Activated CD4-positive, alpha-beta memory T cell treated with anti-CD3 and anti-CD28 coated beads for 36 hours (primary cell): ENCODE data around the gene MRPL44. TPM values are rescaled to one million over a fixed set of nuclear protein-coding genes. Genes with fewer than 3 reads are reported as not detected.

Experiments used
- CTCF ChIA-PET: fragments of 350-600 bp; sonication (Branson Sonifier 250); formaldehyde crosslinking; loops from one replicate; lab custom pipeline; 2021; ENCODE audit warnings: antibody characterized with exemption, inconsistent platforms; lab: Charles Lee
- POLR2A ChIA-PET: fragments of 350-600 bp; sonication (Branson Sonifier 250); formaldehyde crosslinking; loops from one replicate; lab custom pipeline; 2021; ENCODE audit warnings: antibody characterized with exemption; lab: Charles Lee
- DNase-seq: peaks from one replicate; pipeline ENCODE4 v3.0.0-alpha.2; 2020
- H3K27ac Mint-ChIP-seq: one replicate; pipeline ENCODE4 v1.8.0; 2021; ENCODE audit warnings: mixed read lengths
- H3K27me3 Mint-ChIP-seq: one replicate; pipeline ENCODE4 v1.8.0; 2021; ENCODE audit warnings: mixed read lengths
- H3K36me3 Mint-ChIP-seq: one replicate; pipeline ENCODE4 v1.8.0; 2021; ENCODE audit warnings: mixed read lengths
- H3K4me1 Mint-ChIP-seq: one replicate; pipeline ENCODE4 v1.8.0; 2021; ENCODE audit warnings: low read depth, mixed read lengths
- H3K4me3 Mint-ChIP-seq: one replicate; pipeline ENCODE4 v1.8.0; 2021; ENCODE audit warnings: mild to moderate bottlenecking, mixed read lengths
- H3K9me3 Mint-ChIP-seq: one replicate; pipeline ENCODE4 v1.8.0; 2021; ENCODE audit warnings: mixed read lengths
- intact Hi-C: fragments of 100-400 bp; cut with micrococcal nuclease; formaldehyde crosslinking; loops from one replicate; pipeline ENCODE4 v1.15.1; 2023
- total RNA-seq, 2 experiments: library from RNA; stranded (reverse); gene quantifications; one replicate each; pipeline ENCODE4 v1.2.3, GENCODE V29; 2021

The MRPL44 gene
- total RNA-seq = 10 to 100 TPM; 39.4 to 41.6 TPM

- H3K36me3 Mint-ChIP-seq = peaks cover 22% of the 10 kb centered on the region
- CTCF ChIA-PET = interaction anchor here (0.5 to 2.0 kb wide), 3 partner anchors 13 to 327 kb away, joined by 3 to 18 read pairs (median 3); no protein-coding TSS in a partner anchor
Measured at GRCh38 chr2:223957092-223957851, at the start of gene MRPL44. Gene MRPL44, plus strand, starts transcription at chr2:223957463. Its CDS starts 10 bp downstream, at chr2:223957473.

GRCh38 chr2:223908304-223908998 lies 48.8 kb upstream of the MRPL44 start:
- DNase-seq = no peak
- Mint-ChIP-seq H3K36me3 (peaks cover 19% of the 10 kb centered on the region), H3K9me3 (no peaks in the 10 kb centered on the region), H3K4me1 (no peaks in the 10 kb centered on the region), H3K27ac (no peak overlapping the region), H3K27me3 (no peaks in the 10 kb centered on the region), H3K4me3 (no peak overlapping the region)
- ChIA-PET CTCF (no interaction called here), POLR2A (no interaction called here)
- intact Hi-C loops = no loop called here

More at GRCh38 chr2:223957092-223957851, at the start of gene MRPL44:
- peak within 1 kb of the TSS; percentile 88 for H3K27ac Mint-ChIP-seq
- intact Hi-C loops = loop anchor here (1.0 to 5.0 kb wide), 7 partner anchors 12 to 628 kb away; partner anchors contain the start of genes AP1S3, CUL3 and WDFY1
- peak within 1 kb of the TSS; percentile 92 for H3K4me3 Mint-ChIP-seq
- peaks cover 65% of the 10 kb centered on the region for H3K4me1 Mint-ChIP-seq
- peak; percentile 98 for DNase-seq
- POLR2A ChIA-PET = interaction anchor here (2.8 to 3.5 kb wide), 2 partner anchors 12 to 15 kb away, joined by 14 to 17 read pairs; partner anchors contain the start of gene WDFY1
- no peaks in the 10 kb centered on the region for H3K27me3 Mint-ChIP-seq
- H3K9me3 Mint-ChIP-seq = no peaks in the 10 kb centered on the region

GRCh38 chr2:223909001-223909741 lies 48.1 kb upstream of the MRPL44 start:
- intact Hi-C loops = no loop called here
- POLR2A ChIA-PET = interaction anchor here (0.8 kb wide), 1 partner anchor 33 kb away, joined by 4 read pairs; no protein-coding TSS in a partner anchor
- Mint-ChIP-seq H3K4me3 (no peak overlapping the region), H3K27ac (no peak overlapping the region), H3K36me3 (peaks cover 17% of the 10 kb centered on the region), H3K9me3 (no peaks in the 10 kb centered on the region), H3K4me1 (no peaks in the 10 kb centered on the region), H3K27me3 (no peaks in the 10 kb centered on the region)
- no peak for DNase-seq
- CTCF ChIA-PET = no interaction called here

GRCh38 chr2:223914324-223914723 lies 42.9 kb upstream of the MRPL44 start:
- H3K4me1 Mint-ChIP-seq = peaks cover 2% of the 10 kb centered on the region
- intact Hi-C loops = no loop called here
- no peak overlapping the region for H3K4me3 Mint-ChIP-seq
- H3K9me3 Mint-ChIP-seq = no peaks in the 10 kb centered on the region
- POLR2A ChIA-PET = no interaction called here
- H3K27me3 Mint-ChIP-seq = no peaks in the 10 kb centered on the region
- H3K36me3 Mint-ChIP-seq = peaks cover 11% of the 10 kb centered on the region
- CTCF ChIA-PET = interaction anchor here (0.7 to 1.1 kb wide), 2 partner anchors 27 to 56 kb away, joined by 3 to 4 read pairs; no protein-coding TSS in a partner anchor
- H3K27ac Mint-ChIP-seq = no peak overlapping the region
- DNase-seq = no peak

- no peak for DNase-seq
- POLR2A ChIA-PET = no interaction called here
- Mint-ChIP-seq H3K27ac (no peak overlapping the region), H3K4me3 (no peak overlapping the region), H3K27me3 (no peaks in the 10 kb centered on the region), H3K9me3 (no peaks in the 10 kb centered on the region), H3K4me1 (peaks cover 2% of the 10 kb centered on the region), H3K36me3 (peaks cover 10% of the 10 kb centered on the region)
- CTCF ChIA-PET = interaction anchor here (0.8 to 1.1 kb wide), 2 partner anchors 55 to 79 kb away, joined by 3 read pairs; no protein-coding TSS in a partner anchor
- intact Hi-C loops = no loop called here
Measured at GRCh38 chr2:223915071-223915470, 42.2 kb upstream of the MRPL44 start.

GRCh38 chr2:223916181-223916920 lies 40.9 kb upstream of the MRPL44 start:
- Mint-ChIP-seq H3K4me3 (no peak overlapping the region), H3K27me3 (no peaks in the 10 kb centered on the region), H3K36me3 (peaks cover 10% of the 10 kb centered on the region), H3K27ac (no peak overlapping the region), H3K4me1 (peaks cover 5% of the 10 kb centered on the region), H3K9me3 (no peaks in the 10 kb centered on the region)
- ChIA-PET POLR2A (no interaction called here), CTCF (interaction anchor here (0.7 kb wide), 1 partner anchor 90 kb away, joined by 4 read pairs; no protein-coding TSS in a partner anchor)
- intact Hi-C loops = no loop called here
- no peak for DNase-seq

- Mint-ChIP-seq H3K27me3 (no peaks in the 10 kb centered on the region), H3K27ac (no peak overlapping the region), H3K9me3 (no peaks in the 10 kb centered on the region), H3K4me1 (peaks cover 22% of the 10 kb centered on the region), H3K4me3 (no peak overlapping the region), H3K36me3 (peaks cover 14% of the 10 kb centered on the region)
- intact Hi-C loops = no loop called here
- CTCF ChIA-PET = no interaction called here
- DNase-seq = no peak
- POLR2A ChIA-PET = no interaction called here
Measured at GRCh38 chr2:223918671-223919134, 38.6 kb upstream of the MRPL44 start.

GRCh38 chr2:223920109-223920508 lies 37.2 kb upstream of the MRPL44 start:
- no peaks in the 10 kb centered on the region for H3K27me3 Mint-ChIP-seq
- H3K4me3 Mint-ChIP-seq = no peak overlapping the region
- H3K4me1 Mint-ChIP-seq = peaks cover 23% of the 10 kb centered on the region
- DNase-seq = no peak
- peaks cover 12% of the 10 kb centered on the region for H3K36me3 Mint-ChIP-seq
- ChIA-PET CTCF (interaction anchor here (0.7 kb wide), 1 partner anchor 19 kb away, joined by 3 read pairs; no protein-coding TSS in a partner anchor), POLR2A (no interaction called here)
- no peaks in the 10 kb centered on the region for H3K9me3 Mint-ChIP-seq
- no peak overlapping the region for H3K27ac Mint-ChIP-seq
- intact Hi-C loops = no loop called here

GRCh38 chr2:223921204-223921603 lies 36.1 kb upstream of the MRPL44 start:
- ChIA-PET POLR2A (no interaction called here), CTCF (no interaction called here)
- H3K9me3 Mint-ChIP-seq = no peaks in the 10 kb centered on the region
- no peak overlapping the region for H3K27ac Mint-ChIP-seq
- no peaks in the 10 kb centered on the region for H3K27me3 Mint-ChIP-seq
- peaks cover 30% of the 10 kb centered on the region for H3K4me1 Mint-ChIP-seq
- no peak overlapping the region for H3K4me3 Mint-ChIP-seq
- intact Hi-C loops = no loop called here
- DNase-seq = no peak
- H3K36me3 Mint-ChIP-seq = peaks cover 19% of the 10 kb centered on the region

GRCh38 chr2:223922308-223922707 lies 35.0 kb upstream of the MRPL44 start:
- peaks cover 5% of the 10 kb centered on the region for H3K9me3 Mint-ChIP-seq
- intact Hi-C loops = no loop called here
- peaks cover 19% of the 10 kb centered on the region for H3K36me3 Mint-ChIP-seq
- no peak overlapping the region for H3K4me3 Mint-ChIP-seq
- ChIA-PET CTCF (no interaction called here), POLR2A (no interaction called here)
- no peak for DNase-seq
- H3K27me3 Mint-ChIP-seq = no peaks in the 10 kb centered on the region
- H3K4me1 Mint-ChIP-seq = peaks cover 30% of the 10 kb centered on the region
- peak overlapping the region; percentile 40 for H3K27ac Mint-ChIP-seq

GRCh38 chr2:223923976-223924375 lies 33.3 kb upstream of the MRPL44 start:
- Mint-ChIP-seq H3K4me3 (no peak overlapping the region), H3K9me3 (peaks cover 5% of the 10 kb centered on the region), H3K4me1 (peaks cover 40% of the 10 kb centered on the region), H3K27ac (no peak overlapping the region), H3K36me3 (peaks cover 19% of the 10 kb centered on the region), H3K27me3 (no peaks in the 10 kb centered on the region)
- POLR2A ChIA-PET = no interaction called here
- no peak for DNase-seq
- intact Hi-C loops = no loop called here
- CTCF ChIA-PET = interaction anchor here (0.5 to 0.8 kb wide), 2 partner anchors 845 to 1234 kb away, joined by 3 read pairs; no protein-coding TSS in a partner anchor
